ENCODE data around the gene CABLES2. TPM values are rescaled to one million over a fixed set of nuclear protein-coding genes. Genes with fewer than 3 reads are reported as not detected.

Gene CABLES2
- total RNA-seq, 1 experiment from 2014 or later = 12.4 TPM

DNA sequence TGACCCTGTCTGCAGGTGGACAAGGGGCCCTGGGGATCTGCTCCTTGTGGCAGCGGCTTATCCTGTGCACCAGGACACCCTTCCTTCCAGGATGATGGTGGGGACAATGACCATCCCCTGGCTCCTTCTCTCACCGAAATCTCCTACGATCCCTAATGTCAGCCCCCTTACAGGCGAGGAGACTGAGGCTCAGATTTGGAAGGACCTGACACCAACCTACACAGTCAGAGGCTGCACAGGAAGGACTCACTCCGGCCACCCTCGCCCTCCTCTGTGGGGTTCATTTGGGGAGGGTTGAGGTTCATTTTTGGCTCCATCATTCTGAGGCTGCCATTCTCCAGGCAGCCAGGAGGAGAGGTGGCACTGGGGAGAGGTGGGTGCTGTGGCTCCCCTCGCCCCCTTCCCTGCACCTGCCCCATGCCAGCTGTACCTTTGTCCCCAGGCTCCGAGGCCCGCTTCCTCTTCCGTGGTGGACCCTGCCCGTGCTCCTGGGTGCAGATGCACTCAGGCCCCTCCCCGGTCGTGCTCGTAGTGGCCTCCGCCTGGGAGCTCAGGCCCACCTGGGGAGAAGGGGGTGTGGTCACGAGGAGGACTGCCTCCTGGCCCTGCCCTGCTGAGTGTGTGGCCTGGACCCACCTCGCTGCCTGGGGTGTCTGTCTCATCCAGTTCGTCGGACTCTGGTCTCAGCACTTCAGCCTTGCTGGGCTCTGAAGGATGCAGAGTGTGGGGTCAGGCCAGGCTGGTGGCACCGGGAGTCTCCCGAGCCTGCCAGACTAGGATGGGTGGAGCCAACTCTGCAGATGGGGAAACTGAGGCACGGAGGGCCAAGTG is 5.3 kb upstream of the CABLES2 start:
- Histone ChIP-seq H3K36me3 (ENCODE audit: low read depth, low read length) (no peaks in the 10 kb centered on the region), H3K4me2 (ENCODE audit: low read length) (no peak overlapping the region), H3K27me3 (ENCODE audit: low read length) (no peaks in the 10 kb centered on the region), H2AFZ (ENCODE audit: low read length) (no peak overlapping the region), H3K9me2 (replicated peaks; ENCODE audit: low read length) (no peaks in the 10 kb centered on the region), H3F3A (ENCODE audit: low read length, unreplicated experiment) (no peaks in the 10 kb centered on the region), H3K9me3 (ENCODE audit: low read length) (no peaks in the 10 kb centered on the region), H3K9ac (ENCODE audit: low read length) (no peak overlapping the region), H3K27ac (ENCODE audit: low read length) (no peak overlapping the region), H3K79me2 (ENCODE audit: low read length) (no peaks in the 10 kb centered on the region), H4K20me1 (ENCODE audit: low read length) (no peaks in the 10 kb centered on the region), H3K4me1 (ENCODE audit: insufficient read depth, low read length) (peaks cover 7% of the 10 kb centered on the region), H3K4me3 (ENCODE audit: low read length) (no peak overlapping the region)
- POLR2A ChIA-PET (ENCODE audit: unreplicated experiment) = no interaction called here
- CTCF ChIA-PET = no interaction called here
- intact Hi-C loops (cut with micrococcal nuclease) = loop anchor here (5.0 kb wide), 1 partner anchor 75 kb away; no protein-coding TSS in a partner anchor
- TF ChIP-seq, protein P1, sequence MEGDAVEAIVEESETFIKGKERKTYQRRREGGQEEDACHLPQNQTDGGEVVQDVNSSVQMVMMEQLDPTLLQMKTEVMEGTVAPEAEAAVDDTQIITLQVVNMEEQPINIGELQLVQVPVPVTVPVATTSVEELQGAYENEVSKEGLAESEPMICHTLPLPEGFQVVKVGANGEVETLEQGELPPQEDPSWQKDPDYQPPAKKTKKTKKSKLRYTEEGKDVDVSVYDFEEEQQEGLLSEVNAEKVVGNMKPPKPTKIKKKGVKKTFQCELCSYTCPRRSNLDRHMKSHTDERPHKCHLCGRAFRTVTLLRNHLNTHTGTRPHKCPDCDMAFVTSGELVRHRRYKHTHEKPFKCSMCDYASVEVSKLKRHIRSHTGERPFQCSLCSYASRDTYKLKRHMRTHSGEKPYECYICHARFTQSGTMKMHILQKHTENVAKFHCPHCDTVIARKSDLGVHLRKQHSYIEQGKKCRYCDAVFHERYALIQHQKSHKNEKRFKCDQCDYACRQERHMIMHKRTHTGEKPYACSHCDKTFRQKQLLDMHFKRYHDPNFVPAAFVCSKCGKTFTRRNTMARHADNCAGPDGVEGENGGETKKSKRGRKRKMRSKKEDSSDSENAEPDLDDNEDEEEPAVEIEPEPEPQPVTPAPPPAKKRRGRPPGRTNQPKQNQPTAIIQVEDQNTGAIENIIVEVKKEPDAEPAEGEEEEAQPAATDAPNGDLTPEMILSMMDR (conservative IDR thresholded peaks at IDR 0.05; ENCODE audit: low read depth, low read length) = no peak
- TF ChIP-seq EZH2phosphoT487 (IDR thresholded peaks at IDR 0.05; ENCODE audit: borderline replicate concordance, low read length) = no peak
- TF ChIP-seq EZH2 (IDR thresholded peaks at IDR 0.05; ENCODE audit: low read length, unreplicated experiment) = no peak
- no peak for ATAC-seq
- BruUV-seq (replicated peaks) = no TSS peak
- DNase-seq = no peak

DNA sequence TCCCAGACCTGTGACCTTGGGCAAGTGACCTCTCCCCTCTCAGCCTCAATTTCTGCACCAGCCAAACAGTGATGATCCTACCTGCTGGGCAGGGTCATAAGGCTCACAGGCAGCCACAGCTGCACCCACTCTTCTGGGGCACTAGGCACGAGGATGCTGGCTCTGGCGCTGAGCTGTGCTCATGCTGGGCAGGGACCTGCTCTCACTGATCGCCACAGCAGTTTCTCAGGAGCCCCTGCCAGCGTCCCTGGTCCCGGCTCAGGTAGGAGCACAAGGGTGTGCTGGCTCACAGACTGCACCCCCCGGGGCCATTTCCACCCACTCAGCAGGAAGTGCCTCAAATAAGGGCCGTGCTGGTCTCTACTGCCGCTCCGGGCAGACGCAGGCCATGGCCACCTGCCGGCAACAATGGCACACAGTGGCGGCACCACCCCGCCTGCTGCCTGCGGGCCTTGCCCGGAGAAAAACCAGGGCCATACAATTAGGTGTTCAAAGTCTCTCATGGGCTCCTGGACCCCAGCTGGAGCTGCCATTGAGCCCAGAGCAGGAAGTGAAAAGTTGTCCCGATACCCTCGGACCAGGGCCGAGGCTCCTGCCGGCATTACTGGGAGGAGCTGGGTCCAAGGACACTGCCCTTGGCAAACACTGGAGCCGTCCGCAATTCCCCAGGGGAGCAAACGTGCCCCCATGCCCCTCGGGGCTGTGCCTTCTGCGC is 4.6 kb upstream of the CABLES2 start:
- no peak overlapping the region for H3K27ac ChIP-seq (ENCODE audit: low read length)
- H3K36me3 ChIP-seq (ENCODE audit: low read depth, low read length) = no peaks in the 10 kb centered on the region
- no peak overlapping the region for H3K4me2 ChIP-seq (ENCODE audit: low read length)
- H3F3A ChIP-seq (ENCODE audit: low read length, unreplicated experiment) = no peaks in the 10 kb centered on the region
- intact Hi-C loops (cut with micrococcal nuclease) = loop anchor here (2.0 to 5.0 kb wide), 2 partner anchors 76 to 85 kb away; no protein-coding TSS in a partner anchor
- peaks cover 2% of the 10 kb centered on the region for H3K79me2 ChIP-seq (ENCODE audit: low read length)
- H3K4me3 ChIP-seq (ENCODE audit: low read length) = no peak overlapping the region
- H3K27me3 ChIP-seq (ENCODE audit: low read length) = no peaks in the 10 kb centered on the region
- no peaks in the 10 kb centered on the region for H3K9me3 ChIP-seq (ENCODE audit: low read length)
- ATAC-seq = no peak
- ChIA-PET CTCF (no interaction called here), POLR2A (ENCODE audit: unreplicated experiment) (no interaction called here)
- no peaks in the 10 kb centered on the region for H4K20me1 ChIP-seq (ENCODE audit: low read length)
- H3K9me2 ChIP-seq (replicated peaks; ENCODE audit: low read length) = no peaks in the 10 kb centered on the region
- peaks cover 7% of the 10 kb centered on the region for H3K4me1 ChIP-seq (ENCODE audit: insufficient read depth, low read length)
- DNase-seq = no peak
- TF ChIP-seq, protein P1 (conservative IDR thresholded peaks at IDR 0.05; ENCODE audit: low read depth, low read length) = no peak
- no peak for TF ChIP-seq EZH2phosphoT487 (IDR thresholded peaks at IDR 0.05; ENCODE audit: borderline replicate concordance, low read length)
- TF ChIP-seq EZH2 (IDR thresholded peaks at IDR 0.05; ENCODE audit: low read length, unreplicated experiment) = no peak
- H3K9ac ChIP-seq (ENCODE audit: low read length) = no peak overlapping the region
- no peak overlapping the region for H2AFZ ChIP-seq (ENCODE audit: low read length)
- no TSS peak for BruUV-seq (replicated peaks)

Data from PC-3 (cell line).